H1 (cell line): ENCODE data around the gene HMCN2. TPM values are rescaled to one million over a fixed set of nuclear protein-coding genes. Genes with fewer than 3 reads are reported as not detected.
"Not testable (repeated sequence)": the region's sequence is repeated elsewhere in the genome, so short reads cannot be mapped to it uniquely, and the experiment has no call there.

Source experiments
- CTCF ChIA-PET: fragments of 300-600 bp; sonication (Branson Sonifier 250); formaldehyde crosslinking; loops from one replicate; lab custom pipeline; 2021; ENCODE audit not compliant: partially characterized antibody; lab: Charles Lee
- POLR2A ChIA-PET: fragments of 300-600 bp; sonication (Branson Sonifier 250); formaldehyde crosslinking; loops from one replicate; lab custom pipeline; 2021; ENCODE audit warnings: inconsistent platforms; ENCODE audit not compliant: partially characterized antibody; lab: Charles Lee
- DNase-seq, 2 experiments: peaks; one replicate each; pipeline versions ENCODE4 v3.0.0 to v3.0.0-alpha.2; 2010 to 2022; ENCODE audit warnings: low spot score in 2 of 2, low read depth in 1 of 2, mixed read lengths in 1 of 2
- FAIRE-seq: peaks from 2 replicates; lab custom pipeline; 2011; peaks lifted over from hg19 to GRCh38; lab: Jason Lieb, UNC
- H2AFZ ChIP-seq: 2 replicates; pipeline ENCODE4 v1.8.1; 2012; ENCODE audit warnings: low read length, inconsistent platforms
- H2AK5ac ChIP-seq: 2 replicates; pipeline ENCODE4 v1.6.1; 2013; ENCODE audit warnings: low read depth, low read length
- H2BK120ac ChIP-seq: replicated peaks from 2 replicates; pipeline ENCODE3; 2013; ENCODE audit warnings: low read depth, low read length, inconsistent platforms
- H2BK12ac ChIP-seq: 2 replicates; pipeline ENCODE4 v1.6.1; 2013; ENCODE audit warnings: low read depth, low read length
- H2BK15ac ChIP-seq: 2 replicates; pipeline ENCODE4 v1.6.1; 2013; ENCODE audit warnings: low read length
- H2BK20ac ChIP-seq: 2 replicates; pipeline ENCODE4 v1.6.1; 2013; ENCODE audit warnings: low read length
- H2BK5ac ChIP-seq: 2 replicates; pipeline ENCODE4 v1.6.1; 2013; ENCODE audit warnings: low read depth, low read length
- H3K14ac ChIP-seq: 2 replicates; pipeline ENCODE4 v1.6.1; 2013; ENCODE audit warnings: inconsistent platforms; ENCODE audit not compliant: insufficient read length
- H3K18ac ChIP-seq: 2 replicates; pipeline ENCODE4 v1.6.1; 2013; ENCODE audit warnings: low read length; ENCODE audit errors: extremely low read depth
- H3K23ac ChIP-seq: 2 replicates; pipeline ENCODE4 v1.6.1; 2013; ENCODE audit warnings: inconsistent platforms; ENCODE audit not compliant: insufficient read length
- H3K23me2 ChIP-seq: 2 replicates; pipeline ENCODE4 v1.6.1; 2013; ENCODE audit warnings: low read depth, low read length
- H3K27ac ChIP-seq: 2 replicates; pipeline ENCODE4 v1.6.1; 2011; ENCODE audit warnings: low read depth, low read length, inconsistent platforms
- H3K27me3 ChIP-seq, 4 experiments: replicated peaks in 1 of 4; 1 replicate in 1 of 4; 2 replicates in 3 of 4; pipeline versions ENCODE4 v1.6.1 to v1.8.1; 2011 to 2013; ENCODE audit warnings: low read length in 3 of 4, mild to moderate bottlenecking in 3 of 4, inconsistent platforms in 2 of 4, mixed read lengths in 2 of 4, moderate library complexity in 1 of 4; ENCODE audit not compliant: control insufficient read depth in 3 of 4, insufficient read depth in 3 of 4; ENCODE audit errors: extremely low read depth in 1 of 4
- H3K36me3 ChIP-seq, 4 experiments: 2 replicates each; pipeline versions ENCODE4 v1.6.1 to v1.8.1; 2011 to 2013; ENCODE audit warnings: mild to moderate bottlenecking in 4 of 4, low read length in 3 of 4, moderate library complexity in 2 of 4, control low read depth in 1 of 4, inconsistent platforms in 1 of 4; ENCODE audit not compliant: insufficient read depth in 4 of 4, control insufficient read depth in 2 of 4
- H3K4ac ChIP-seq: replicated peaks from 2 replicates; pipeline ENCODE3; 2013; ENCODE audit warnings: low read length, low read depth, mixed read lengths, inconsistent platforms; ENCODE audit not compliant: insufficient read length
- H3K4me1 ChIP-seq, 4 experiments: replicated peaks in 1 of 4; 1 replicate in 1 of 4; 2 replicates in 3 of 4; pipeline versions ENCODE4 v1.6.1 to v1.8.1; 2011 to 2013; ENCODE audit warnings: low read length in 3 of 4, inconsistent platforms in 2 of 4, mixed read lengths in 1 of 4; ENCODE audit not compliant: insufficient read depth in 4 of 4, control insufficient read depth in 3 of 4
- H3K4me2 ChIP-seq, 2 experiments: 2 replicates each; pipeline versions ENCODE4 v1.6.1 to v1.8.1; 2011 to 2013; ENCODE audit warnings: low read depth in 2 of 2, low read length in 2 of 2, control low read depth in 1 of 2, inconsistent platforms in 1 of 2, mild to moderate bottlenecking in 1 of 2; ENCODE audit not compliant: insufficient read depth in 1 of 2
- H3K4me3 ChIP-seq, 4 experiments: fragments of 200-600, 300-600 bp in 1 of 4; sonication (generic), shearing (Covaris generic), sonication (Bioruptor Twin) in 1 of 4; 2 replicates each; pipeline versions ENCODE4 v1.5.1 to v1.8.1; 2011 to 2016; ENCODE audit warnings: low read length in 4 of 4, low read depth in 3 of 4, control low read depth in 2 of 4, inconsistent platforms in 2 of 4, mild to moderate bottlenecking in 2 of 4, mixed read lengths in 1 of 4, moderate library complexity in 1 of 4; ENCODE audit not compliant: insufficient read depth in 2 of 4; ENCODE audit errors: extremely low read depth in 1 of 4
- H3K56ac ChIP-seq: replicated peaks from 2 replicates; pipeline ENCODE3; 2013; ENCODE audit warnings: low read depth, mild to moderate bottlenecking, mixed read lengths, low read length, inconsistent platforms; ENCODE audit not compliant: insufficient read length
- H3K79me1 ChIP-seq: 2 replicates; pipeline ENCODE4 v1.6.1; 2013; ENCODE audit warnings: low read depth, low read length, control low read depth
- H3K79me2 ChIP-seq, 2 experiments: 2 replicates each; pipeline versions ENCODE4 v1.6.1 to v1.8.1; 2012 to 2013; ENCODE audit warnings: low read length in 2 of 2, mild to moderate bottlenecking in 2 of 2, inconsistent platforms in 1 of 2; ENCODE audit not compliant: insufficient read depth in 2 of 2, control insufficient read depth in 1 of 2
- H3K9ac ChIP-seq, 4 experiments: replicated peaks in 1 of 4; 1 replicate in 1 of 4; 2 replicates in 3 of 4; pipeline versions ENCODE4 v1.6.1 to v1.8.1; 2011 to 2013; ENCODE audit warnings: low read depth in 3 of 4, low read length in 3 of 4, control low read depth in 2 of 4, mild to moderate bottlenecking in 2 of 4, moderate library complexity in 2 of 4, inconsistent platforms in 1 of 4; ENCODE audit errors: extremely low read depth in 1 of 4
- H3K9me3 ChIP-seq, 2 experiments: 2 replicates each; pipeline versions ENCODE4 v1.6.1 to v1.8.1; 2012 to 2013; ENCODE audit warnings: mild to moderate bottlenecking in 2 of 2, moderate library complexity in 2 of 2, control low read depth in 1 of 2, inconsistent platforms in 1 of 2, low read depth in 1 of 2, low read length in 1 of 2, mixed read lengths in 1 of 2; ENCODE audit not compliant: insufficient read depth in 2 of 2
- H4K20me1 ChIP-seq, 2 experiments: replicated peaks in 1 of 2; 2 replicates each; pipeline versions ENCODE3 to v1.8.1; 2011 to 2013; ENCODE audit warnings: inconsistent platforms in 2 of 2, low read length in 2 of 2, mild to moderate bottlenecking in 1 of 2; ENCODE audit not compliant: insufficient read depth in 2 of 2, control insufficient read depth in 1 of 2
- H4K5ac ChIP-seq: 2 replicates; pipeline ENCODE4 v1.6.1; 2013; ENCODE audit warnings: low read length, low read depth, mixed read lengths, inconsistent platforms; ENCODE audit not compliant: insufficient read length
- H4K8ac ChIP-seq: 2 replicates; pipeline ENCODE4 v1.8.0; 2013; ENCODE audit warnings: mild to moderate bottlenecking, moderate library complexity, low read length, inconsistent platforms; ENCODE audit not compliant: insufficient read depth; ENCODE audit errors: extremely low read depth
- H4K91ac ChIP-seq: replicated peaks from 2 replicates; pipeline ENCODE3; 2013; ENCODE audit warnings: low read length, mixed read lengths, inconsistent platforms; ENCODE audit not compliant: insufficient read length
- WGBS, 2 experiments: shearing (Covaris generic) in 1 of 2; methylation state at CpG; one replicate each; pipeline versions ENCODE4 v1.1.6 to v1.1.7; 2013 to 2015; ENCODE audit warnings: low lambda C conversion rate in 2 of 2, mixed read lengths in 2 of 2, inconsistent platforms in 1 of 2, low coverage in 1 of 2, missing lambda C conversion rate in 1 of 2; ENCODE audit not compliant: insufficient replicate concordance in 2 of 2, insufficient coverage in 1 of 2, insufficient read length in 1 of 2; ENCODE audit errors: extremely low coverage in 1 of 2, missing lambda C conversion rate in 1 of 2; 5-methylcytosine and 5-hydroxymethylcytosine counted together
- polyA plus RNA-seq, 7 experiments: library from polyadenylated mRNA; depleted of rRNA in 3 of 7; stranded (reverse) in 5 of 7; unstranded in 2 of 7; fragments of >200 nt in 5 of 7; fragments of 200-250 nt in 2 of 7; gene quantifications; 1 replicate in 5 of 7; 2 replicates in 1 of 7; 4 replicates in 1 of 7; pipeline versions ENCODE4 v1.2.1 to v1.2.3, GENCODE V29; 2011 to 2013; ENCODE audit warnings: missing spikeins in 2 of 7, mixed read lengths in 2 of 7
- total RNA-seq: library from RNA; stranded (reverse); fragmentation: NEBNext Ultra II Directional; extraction: Animal tissue kit (Norgen Biotek cat#: 25700); gene quantifications from 2 replicates; pipeline ENCODE4 v1.2.1, GENCODE V29; 2021

Gene HMCN2
- total and polyA plus RNA-seq, 2 of the 8 experiments (the other 6 are each of a cell fraction or from before 2014, with no cell fraction given): 5.0 to 9.1 TPM

DNA sequence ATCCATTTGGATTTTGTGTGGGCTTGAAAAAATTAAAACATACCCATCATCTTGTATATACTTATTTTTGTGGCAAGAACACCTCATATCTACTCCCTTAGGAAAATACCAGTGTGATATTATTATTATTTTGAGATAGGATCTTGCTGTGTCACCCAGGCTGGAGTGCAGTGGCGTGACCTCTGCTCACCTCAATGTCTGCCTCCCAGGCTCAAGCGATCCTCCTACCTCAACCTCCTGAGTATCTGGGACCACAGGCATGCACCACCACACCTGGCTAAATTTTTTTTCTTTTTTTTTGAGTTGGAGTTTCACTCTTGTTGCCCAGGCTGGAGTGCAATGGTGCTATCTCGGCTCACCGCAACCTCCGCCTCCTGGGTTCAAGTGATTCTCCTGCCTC is 169.1 kb downstream of the HMCN2 start:
- not testable (repeated sequence) for H3K23me2 ChIP-seq, H2BK20ac ChIP-seq, H4K5ac ChIP-seq, FAIRE-seq, H3K9me3 ChIP-seq, DNase-seq, H3K27ac ChIP-seq, H3K36me3 ChIP-seq, H4K91ac ChIP-seq, H3K79me1 ChIP-seq, H3K18ac ChIP-seq, H3K23ac ChIP-seq, H2BK15ac ChIP-seq, H3K9ac ChIP-seq, H3K4me2 ChIP-seq, H2BK120ac ChIP-seq, H2BK12ac ChIP-seq, H4K8ac ChIP-seq, H2AK5ac ChIP-seq, H3K4ac ChIP-seq, H3K56ac ChIP-seq, H3K79me2 ChIP-seq, H2BK5ac ChIP-seq, H3K14ac ChIP-seq, H3K4me3 ChIP-seq, H4K20me1 ChIP-seq, H2AFZ ChIP-seq
- WGBS, 2 experiments: 92% methylated on average over 2 of the region's 5 CpGs; no CpG with 5 or more reads in 1 of the 2 experiments
- peaks cover 0 to 18% (median 11%) of the 10 kb centered on the region in 4 experiments; a peak in 6 of 7 replicates for H3K4me1 ChIP-seq
- H3K27me3 ChIP-seq: peaks cover 1 to 27% (median 20%) of the 10 kb centered on the region in 4 experiments; a peak in 6 of 7 replicates
- ChIA-PET POLR2A (interaction anchor here (2.3 kb wide), 1 partner anchor 9 kb away, joined by 8 read pairs; the partner anchor contains the start of gene ASS1), CTCF (interaction anchor here (1.3 to 2.2 kb wide), 4 partner anchors 9 to 107 kb away, joined by 3 to 8 read pairs (median 8); no protein-coding TSS in a partner anchor)
